Fibroblast of lung (primary cell): ENCODE measurements around the gene CDH6. TPM values are rescaled to one million over a fixed set of nuclear protein-coding genes. Genes with fewer than 3 reads are reported as not detected.

Experiments used
- DNase-seq, 2 donors: peaks; one replicate each; pipeline versions ENCODE4 v3.0.0 to v3.0.0-alpha.2; 2010; ENCODE audit warnings: low read depth in 2 of 2
- H2AFZ ChIP-seq: 2 replicates; pipeline ENCODE4 v1.5.1; 2012; ENCODE audit warnings: low read length, control low read depth, inconsistent platforms
- H3K27ac ChIP-seq: 2 replicates; pipeline ENCODE4 v1.5.1; 2011; ENCODE audit warnings: low read length, control low read depth; ENCODE audit not compliant: insufficient read depth
- H3K27me3 ChIP-seq: 2 replicates; pipeline ENCODE4 v1.5.1; 2011; ENCODE audit warnings: mild to moderate bottlenecking, low read length; ENCODE audit not compliant: control insufficient read depth, insufficient read depth
- H3K36me3 ChIP-seq: 2 replicates; pipeline ENCODE4 v1.5.1; 2011; ENCODE audit warnings: low read length; ENCODE audit not compliant: control insufficient read depth, insufficient read depth
- H3K4me1 ChIP-seq: 2 replicates; pipeline ENCODE4 v1.5.1; 2011; ENCODE audit warnings: low read length; ENCODE audit not compliant: control insufficient read depth, insufficient read depth; ENCODE audit errors: extremely low read depth
- H3K4me2 ChIP-seq: 2 replicates; pipeline ENCODE4 v1.5.1; 2011; ENCODE audit warnings: low read length, control low read depth; ENCODE audit not compliant: insufficient read depth; ENCODE audit errors: extremely low read depth
- H3K4me3 ChIP-seq, 4 experiments: fragments of 200-600 bp in 1 of 4; sonication (generic) in 1 of 4; replicated peaks in 1 of 4; 2 replicates each; pipeline ENCODE4 v1.5.1; 2011 to 2016; ENCODE audit warnings: low read length in 4 of 4, low read depth in 3 of 4, mild to moderate bottlenecking in 3 of 4, control low read depth in 2 of 4, inconsistent platforms in 1 of 4, mixed read lengths in 1 of 4; ENCODE audit not compliant: insufficient read depth in 1 of 4; ENCODE audit errors: control extremely low read depth in 1 of 4
- H3K79me2 ChIP-seq: 2 replicates; pipeline ENCODE4 v1.5.1; 2012; ENCODE audit warnings: mild to moderate bottlenecking, low read length, inconsistent platforms; ENCODE audit not compliant: control insufficient read depth, insufficient read depth
- H3K9ac ChIP-seq: 2 replicates; pipeline ENCODE4 v1.5.1; 2011; ENCODE audit warnings: mild to moderate bottlenecking, low read length, control low read depth; ENCODE audit not compliant: insufficient read depth
- H3K9me3 ChIP-seq: 2 replicates; pipeline ENCODE4 v1.5.1; 2012; ENCODE audit warnings: low read depth, low read length; ENCODE audit not compliant: control insufficient read depth, insufficient read depth
- H4K20me1 ChIP-seq: 2 replicates; pipeline ENCODE4 v1.5.1; 2011; ENCODE audit warnings: low read length; ENCODE audit not compliant: control insufficient read depth, insufficient read depth; ENCODE audit errors: extremely low read depth
- EZH2 ChIP-seq: IDR thresholded peaks from 2 replicates; pipeline ENCODE4 v1.5.1; 2012; ENCODE audit warnings: low read length, control low read depth, mild to moderate bottlenecking; ENCODE audit errors: missing control alignments
- polyA plus RNA-seq, 2 donors: library from polyadenylated mRNA; depleted of rRNA in 1 of 2; stranded (reverse) in 1 of 2; unstranded in 1 of 2; fragments of >200 nt; gene quantifications; 2 replicates each; pipeline ENCODE4 v1.2.1, GENCODE V29; 2011 to 2012; ENCODE audit warnings: missing spikeins in 1 of 2
- total RNA-seq: library from RNA; depleted of rRNA; stranded (reverse); fragments of >200 nt; gene quantifications from 2 replicates; pipeline ENCODE4 v1.2.1, GENCODE V29; 2014
- TF ChIP-seq, protein P1 (sequence below), 2 donors: IDR thresholded peaks in 1 of 2; conservative IDR thresholded peaks in 1 of 2; 1 replicate in 1 of 2; 2 replicates in 1 of 2; pipeline ENCODE4 v1.5.1; 2011 to 2012; ENCODE audit warnings: low read length in 2 of 2, control low read depth in 1 of 2, inconsistent platforms in 1 of 2, low read depth in 1 of 2, mild to moderate bottlenecking in 1 of 2

The CDH6 gene
- total and polyA plus RNA-seq, 2 donors (not counting 1 experiment from before 2014, with no cell fraction given) = 10.4 to 18.8 TPM

DNA sequence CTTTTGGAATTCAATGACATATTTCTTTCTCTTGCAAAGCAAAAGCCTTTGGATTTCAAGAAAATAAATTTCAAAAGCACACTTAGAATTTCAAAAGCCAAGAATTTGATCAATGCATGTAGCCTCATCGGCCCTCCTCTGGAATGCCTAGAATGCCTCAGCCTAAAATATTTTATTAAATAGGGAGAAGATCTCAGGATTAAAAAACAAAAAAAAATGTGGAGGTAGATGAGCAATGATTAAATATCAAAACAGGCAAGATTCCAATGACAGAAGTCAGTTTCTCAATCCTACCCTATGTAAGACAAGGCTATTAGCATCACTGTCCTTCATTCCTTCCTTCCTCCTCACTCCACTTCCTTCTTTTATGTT is 169.0 kb downstream of the CDH6 start:
- DNase-seq = peak in 1 of 2 donors; percentile 49
- H3K27me3 ChIP-seq = no peaks in the 10 kb centered on the region
- no peaks in the 10 kb centered on the region for H4K20me1 ChIP-seq
- no peak overlapping the region for H3K9ac ChIP-seq
- TF ChIP-seq, protein P1, sequence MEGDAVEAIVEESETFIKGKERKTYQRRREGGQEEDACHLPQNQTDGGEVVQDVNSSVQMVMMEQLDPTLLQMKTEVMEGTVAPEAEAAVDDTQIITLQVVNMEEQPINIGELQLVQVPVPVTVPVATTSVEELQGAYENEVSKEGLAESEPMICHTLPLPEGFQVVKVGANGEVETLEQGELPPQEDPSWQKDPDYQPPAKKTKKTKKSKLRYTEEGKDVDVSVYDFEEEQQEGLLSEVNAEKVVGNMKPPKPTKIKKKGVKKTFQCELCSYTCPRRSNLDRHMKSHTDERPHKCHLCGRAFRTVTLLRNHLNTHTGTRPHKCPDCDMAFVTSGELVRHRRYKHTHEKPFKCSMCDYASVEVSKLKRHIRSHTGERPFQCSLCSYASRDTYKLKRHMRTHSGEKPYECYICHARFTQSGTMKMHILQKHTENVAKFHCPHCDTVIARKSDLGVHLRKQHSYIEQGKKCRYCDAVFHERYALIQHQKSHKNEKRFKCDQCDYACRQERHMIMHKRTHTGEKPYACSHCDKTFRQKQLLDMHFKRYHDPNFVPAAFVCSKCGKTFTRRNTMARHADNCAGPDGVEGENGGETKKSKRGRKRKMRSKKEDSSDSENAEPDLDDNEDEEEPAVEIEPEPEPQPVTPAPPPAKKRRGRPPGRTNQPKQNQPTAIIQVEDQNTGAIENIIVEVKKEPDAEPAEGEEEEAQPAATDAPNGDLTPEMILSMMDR (conservative IDR thresholded peaks at IDR 0.05 in 1 of 2, IDR thresholded peaks at IDR 0.05 in 1 of 2; ENCODE audit: low read depth in 1 of 2, low read length in 2 of 2) = no peak
- no peak for TF ChIP-seq EZH2
- peak overlapping the region; percentile 84 for H3K27ac ChIP-seq
- H3K4me3 ChIP-seq = no peak overlapping the region
- H2AFZ ChIP-seq = no peak overlapping the region
- no peaks in the 10 kb centered on the region for H3K36me3 ChIP-seq
- peaks cover 49% of the 10 kb centered on the region for H3K4me1 ChIP-seq
- no peaks in the 10 kb centered on the region for H3K79me2 ChIP-seq
- H3K9me3 ChIP-seq = no peaks in the 10 kb centered on the region
- H3K4me2 ChIP-seq = no peak overlapping the region

DNA sequence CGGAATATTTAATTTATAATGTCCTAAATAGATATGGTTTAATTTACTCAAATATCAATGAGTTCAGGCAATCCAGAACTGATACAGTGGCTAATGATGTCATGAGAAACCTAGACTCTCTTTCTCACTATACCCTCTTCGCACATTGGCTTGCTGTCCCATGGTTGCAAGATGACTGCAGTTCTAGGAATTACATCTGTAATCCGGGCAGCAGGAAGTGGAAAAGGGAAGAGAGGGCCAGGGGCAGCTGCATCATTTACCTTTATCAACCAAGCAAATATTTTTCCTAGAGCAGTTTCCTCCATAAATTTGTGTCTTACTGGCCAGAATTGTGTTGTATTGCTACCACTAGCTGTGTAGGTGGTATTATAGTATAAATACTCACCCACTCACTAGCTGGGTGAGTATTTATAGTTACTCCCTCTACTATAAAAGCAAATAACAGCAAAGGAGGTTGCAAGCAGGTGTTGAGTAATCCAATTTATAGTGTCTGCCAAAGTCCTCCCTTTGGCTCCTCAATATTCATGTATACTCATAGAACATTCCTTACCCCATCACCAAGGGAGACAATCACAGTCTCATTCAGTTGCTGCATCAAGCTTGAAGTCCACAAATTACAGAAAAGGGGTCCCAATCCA is 169.6 kb downstream of the CDH6 start:
- H3K27me3 ChIP-seq = no peaks in the 10 kb centered on the region
- H3K79me2 ChIP-seq = no peaks in the 10 kb centered on the region
- TF ChIP-seq, protein P1 (conservative IDR thresholded peaks at IDR 0.05 in 1 of 2, IDR thresholded peaks at IDR 0.05 in 1 of 2; ENCODE audit: low read depth in 1 of 2, low read length in 2 of 2) = no peak
- no peak for TF ChIP-seq EZH2
- H3K27ac ChIP-seq = peak overlapping the region; percentile 84
- H3K9me3 ChIP-seq = no peaks in the 10 kb centered on the region
- no peaks in the 10 kb centered on the region for H4K20me1 ChIP-seq
- H3K4me2 ChIP-seq = no peak overlapping the region
- DNase-seq = peak in 1 of 2 donors; percentile 73
- no peak overlapping the region for H3K9ac ChIP-seq
- no peaks in the 10 kb centered on the region for H3K36me3 ChIP-seq
- H3K4me3 ChIP-seq = no peak overlapping the region
- H3K4me1 ChIP-seq = peaks cover 49% of the 10 kb centered on the region
- H2AFZ ChIP-seq = no peak overlapping the region

DNA sequence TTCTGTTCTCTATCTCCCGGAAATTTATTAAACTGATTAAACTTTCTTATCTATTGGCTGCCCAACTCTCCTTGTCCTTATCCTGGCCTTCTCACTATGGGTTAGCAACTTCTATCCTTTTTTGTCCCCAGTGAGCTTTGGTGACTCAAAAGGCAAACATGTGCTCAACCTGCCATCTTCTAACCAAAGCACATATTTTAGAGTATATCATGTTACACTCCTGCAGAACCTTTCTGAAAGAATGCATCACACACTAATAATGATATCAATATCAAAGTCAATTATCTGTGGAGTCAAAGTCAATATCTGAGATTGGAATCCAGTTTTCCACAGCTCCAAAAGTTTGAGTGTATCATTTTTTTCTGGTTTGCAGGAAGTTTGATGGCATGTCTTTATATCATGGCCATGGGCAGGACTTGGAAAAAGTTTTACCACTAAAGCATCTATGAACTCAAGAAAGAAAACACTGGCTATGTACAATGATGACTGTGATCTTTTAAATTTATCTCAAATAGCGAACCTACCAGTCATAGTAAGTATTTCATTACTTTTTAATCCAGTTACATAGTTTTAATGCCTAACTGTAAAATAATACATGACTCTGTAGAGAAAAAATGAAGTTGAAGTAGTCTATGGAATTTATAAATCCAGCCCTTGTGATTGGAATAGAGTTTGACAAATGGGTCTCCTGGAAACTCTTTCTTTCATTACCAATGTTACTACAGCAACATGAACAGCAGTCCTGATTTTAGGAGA is 171.6 kb downstream of the CDH6 start:
- Histone ChIP-seq H3K9ac (no peak overlapping the region), H3K4me2 (peak overlapping the region; percentile 25)

More for the DNA sequence above, 171.6 kb downstream of the CDH6 start:
- Histone ChIP-seq H2AFZ (no peak overlapping the region), H3K4me1 (peaks cover 49% of the 10 kb centered on the region), H3K79me2 (no peaks in the 10 kb centered on the region), H3K36me3 (no peaks in the 10 kb centered on the region), H3K27me3 (no peaks in the 10 kb centered on the region), H4K20me1 (no peaks in the 10 kb centered on the region), H3K4me3 (no peak overlapping the region), H3K9me3 (no peaks in the 10 kb centered on the region), H3K27ac (peak overlapping the region; percentile 84)
- no peak for TF ChIP-seq EZH2
- TF ChIP-seq, protein P1 (conservative IDR thresholded peaks at IDR 0.05 in 1 of 2, IDR thresholded peaks at IDR 0.05 in 1 of 2; ENCODE audit: low read depth in 1 of 2, low read length in 2 of 2) = no peak
- DNase-seq = peak; percentile 30 to 87
